Activated CD4-positive, CD25-positive, alpha-beta regulatory T cell treated with anti-CD3 and anti-CD28 coated beads, Interleukin-2, amount 50 U/mL, for 72 hours (primary cell): ENCODE measurements around the gene ANKRD40.
"Not testable (repeated sequence)": the region's sequence is repeated elsewhere in the genome, so short reads cannot be mapped to it uniquely, and the experiment has no call there.

Experiments
- DNase-seq: peaks from one replicate; pipeline ENCODE4 v3.0.0; 2021

Gene ANKRD40

DNA sequence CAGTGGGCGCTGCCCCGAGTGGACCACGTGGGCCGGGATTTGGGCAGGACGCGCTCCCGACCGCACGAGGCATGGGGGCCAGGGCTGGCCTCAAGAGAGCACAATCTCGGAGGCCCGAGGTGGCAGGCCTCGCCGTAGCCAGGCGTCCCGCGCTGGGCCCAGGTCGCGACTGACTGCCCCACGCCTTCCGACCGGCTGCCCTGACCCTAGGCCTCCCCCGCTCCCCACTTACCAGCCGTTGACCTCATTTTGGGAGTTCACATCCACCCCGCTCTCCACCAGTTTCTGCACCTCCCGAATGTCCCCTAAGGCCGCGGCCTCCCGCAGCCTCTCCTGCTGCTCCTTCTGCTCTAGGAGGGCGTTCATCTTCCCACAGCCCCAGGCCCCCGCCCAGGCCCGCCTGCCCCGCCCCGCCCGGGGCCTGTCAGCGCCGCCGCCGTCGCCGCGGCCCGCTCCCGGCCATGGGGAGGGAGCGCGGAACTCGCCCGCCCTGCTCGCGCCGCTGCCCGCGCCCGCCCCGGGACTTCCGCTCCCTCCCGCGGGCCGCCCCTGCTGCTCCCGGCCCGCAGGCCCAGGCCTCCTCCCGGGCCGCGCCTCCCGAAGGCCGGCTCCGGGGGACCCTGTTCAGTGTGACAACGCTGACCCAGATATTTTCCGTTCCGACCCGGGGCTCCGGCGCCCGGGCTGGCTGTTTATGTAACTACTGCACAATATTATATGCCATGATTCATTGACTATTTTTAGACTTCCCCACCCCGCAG, at the start of gene ANKRD40:
TSS of gene ANKRD40 (minus strand) at position 626 of the 761 bp plus-strand sequence. CDS start at position 366, 260 bp downstream.
- peak; percentile 87 for DNase-seq

GRCh38 chr17:50754521-50754920, 46.8 kb upstream of the ANKRD40 start:
- DNase-seq = no peak

DNA sequence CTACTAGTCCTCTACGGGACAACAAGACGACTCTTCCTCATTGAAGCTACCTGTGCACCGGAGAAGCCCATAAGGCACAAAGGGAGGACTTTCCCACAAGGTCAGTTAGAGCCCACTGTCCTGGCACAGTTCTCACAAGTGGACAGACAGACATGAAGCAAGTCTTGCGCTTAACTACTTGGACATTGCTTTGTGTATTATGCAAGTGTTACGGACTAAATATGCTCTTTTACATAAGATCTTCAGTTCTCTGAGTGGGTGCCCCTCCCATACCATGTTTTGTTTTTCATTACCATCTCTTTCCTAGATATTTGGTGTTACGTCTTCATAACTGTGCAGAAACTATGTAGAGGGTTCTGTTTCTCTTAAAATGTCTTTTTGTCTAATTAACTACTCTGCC, 41.5 kb upstream of the ANKRD40 start:
- DNase-seq = no peak

DNA sequence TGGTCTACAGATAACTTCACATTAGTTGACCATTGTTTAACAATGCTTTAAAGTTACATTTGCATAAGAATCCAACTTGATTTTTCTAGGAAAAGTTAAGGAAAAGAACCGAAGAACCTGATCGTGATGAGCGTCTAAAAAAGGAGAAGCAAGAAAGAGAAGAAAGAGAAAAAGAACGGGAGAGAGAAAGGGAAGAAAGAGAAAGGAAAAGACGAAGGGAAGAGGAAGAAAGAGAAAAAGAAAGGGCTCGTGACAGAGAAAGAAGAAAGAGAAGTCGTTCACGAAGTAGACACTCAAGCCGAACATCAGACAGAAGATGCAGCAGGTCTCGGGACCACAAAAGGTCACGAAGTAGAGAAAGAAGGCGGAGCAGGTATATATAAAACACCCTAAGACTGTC, 37.9 kb upstream of the ANKRD40 start:
- no peak for DNase-seq

- DNase-seq = no peak
These were observed 31.4 kb upstream of the ANKRD40 start for GRCh38 chr17:50739098-50739497.

- no peak for DNase-seq
These were observed 29.5 kb upstream of the ANKRD40 start for GRCh38 chr17:50737118-50737698.

DNA sequence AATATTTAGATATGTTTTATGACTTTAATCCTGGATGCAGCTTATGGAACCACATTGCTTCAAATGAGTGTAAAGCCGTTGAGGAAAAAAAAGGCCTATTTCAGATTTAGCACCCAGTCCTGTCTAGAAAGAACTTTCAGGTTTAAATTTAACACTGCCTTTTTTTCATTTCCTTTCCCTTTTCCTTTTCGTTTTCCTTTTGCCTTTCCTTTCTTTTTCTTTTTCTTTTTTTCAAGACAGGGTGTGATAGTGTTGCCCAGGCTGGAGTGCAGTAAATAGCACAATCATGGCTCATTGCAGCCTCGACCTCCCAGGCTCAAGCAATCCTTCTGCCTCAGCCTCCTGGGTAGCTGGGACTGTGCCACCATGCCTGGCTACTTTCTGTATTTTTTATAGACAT, 27.6 kb upstream of the ANKRD40 start:
- DNase-seq = no peak

DNA sequence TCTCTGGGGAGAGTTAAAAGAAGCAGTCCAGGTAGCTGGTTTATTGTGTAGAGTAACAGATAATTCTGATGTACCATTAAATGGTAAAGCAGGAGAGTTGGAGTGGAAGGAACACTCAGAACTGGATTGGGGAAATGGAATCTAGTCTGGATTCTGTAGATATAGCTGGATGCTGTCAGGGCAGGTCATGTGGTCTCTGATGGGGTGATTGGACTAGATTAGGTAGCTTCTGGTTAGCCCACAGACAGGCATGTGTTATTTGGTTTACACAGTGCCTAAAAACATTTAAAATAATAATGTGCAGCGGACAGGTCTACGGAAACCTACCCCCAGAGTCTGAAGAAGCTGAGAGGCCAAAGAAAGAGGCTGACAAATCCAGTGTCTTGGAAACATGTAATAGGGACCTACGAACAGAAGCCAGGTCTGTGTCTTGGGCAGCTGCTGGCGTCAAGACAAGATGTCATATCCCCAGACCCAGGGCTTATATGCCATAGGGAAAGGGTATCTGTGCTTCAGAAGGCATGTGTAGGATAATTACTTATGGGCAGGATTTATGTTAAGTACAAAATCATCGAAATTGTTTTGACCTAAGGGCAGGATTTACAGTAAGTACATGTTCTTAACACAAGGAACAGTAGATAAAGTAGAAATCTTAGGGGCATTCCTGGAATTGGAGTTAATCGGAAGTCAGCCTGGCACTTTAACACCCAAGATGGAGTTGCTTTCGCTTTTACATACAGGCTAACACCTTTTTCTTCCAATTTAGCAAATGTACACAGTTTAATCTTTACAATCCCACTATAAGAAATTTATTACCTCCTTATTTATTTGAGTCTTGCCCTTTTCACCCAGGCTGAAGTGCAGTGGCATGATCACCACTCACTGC, 24.1 kb upstream of the ANKRD40 start:
- DNase-seq = no peak

DNA sequence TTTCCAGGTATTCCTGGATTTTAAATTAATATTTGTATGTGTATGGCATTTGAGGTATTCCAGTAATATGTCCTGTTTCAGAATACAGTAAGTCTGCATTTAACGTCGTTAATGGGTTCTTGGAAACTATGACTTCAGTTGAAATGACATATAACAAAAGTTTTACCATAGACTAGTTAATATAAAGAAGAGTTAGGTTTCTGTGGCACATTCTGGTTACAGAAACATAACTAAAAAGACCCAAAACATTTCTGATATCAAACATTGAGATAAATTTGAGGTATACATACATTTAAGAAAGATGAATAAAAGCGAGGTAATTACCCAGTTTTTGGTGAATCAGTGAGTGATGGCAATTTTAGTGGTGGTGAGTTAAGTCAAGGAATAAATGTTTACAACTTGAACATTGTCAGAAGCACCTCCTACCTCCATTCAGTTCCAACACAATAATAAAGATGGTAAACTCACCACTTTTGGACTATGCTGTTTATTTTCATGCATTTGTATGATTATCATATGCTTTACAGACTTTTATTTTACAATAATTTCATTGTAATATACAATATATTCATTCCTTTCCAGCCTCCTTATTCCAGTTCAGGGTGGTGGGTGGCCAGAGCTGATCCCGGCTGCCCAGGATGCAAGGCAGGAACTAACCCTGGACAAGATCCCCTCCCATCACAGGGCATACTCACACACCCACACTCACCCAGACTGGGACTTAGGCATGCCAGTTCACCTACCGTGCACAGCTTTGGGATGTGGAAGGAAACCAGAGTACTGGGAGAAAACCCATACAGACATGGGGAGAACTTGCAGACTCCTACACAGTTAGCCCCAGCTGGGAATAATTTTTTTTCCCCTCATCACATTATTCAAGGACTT, 21.4 kb upstream of the ANKRD40 start:
- DNase-seq = no peak

DNA sequence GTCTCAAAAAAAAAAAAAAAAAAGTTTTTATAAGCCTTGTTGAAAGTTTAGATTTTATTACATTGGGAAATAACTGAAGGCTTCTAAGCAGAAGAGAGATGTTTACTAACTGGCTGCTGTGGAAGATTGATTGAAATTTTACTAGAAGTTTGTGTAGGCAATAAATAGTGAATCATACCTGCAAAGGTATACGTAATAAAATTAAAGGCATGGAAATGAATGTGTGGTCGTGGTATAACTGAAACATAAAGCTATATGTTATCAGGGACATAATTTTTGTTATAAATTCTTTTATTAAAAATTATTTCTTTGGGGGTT, 20.4 kb upstream of the ANKRD40 start:
- no peak for DNase-seq

DNA sequence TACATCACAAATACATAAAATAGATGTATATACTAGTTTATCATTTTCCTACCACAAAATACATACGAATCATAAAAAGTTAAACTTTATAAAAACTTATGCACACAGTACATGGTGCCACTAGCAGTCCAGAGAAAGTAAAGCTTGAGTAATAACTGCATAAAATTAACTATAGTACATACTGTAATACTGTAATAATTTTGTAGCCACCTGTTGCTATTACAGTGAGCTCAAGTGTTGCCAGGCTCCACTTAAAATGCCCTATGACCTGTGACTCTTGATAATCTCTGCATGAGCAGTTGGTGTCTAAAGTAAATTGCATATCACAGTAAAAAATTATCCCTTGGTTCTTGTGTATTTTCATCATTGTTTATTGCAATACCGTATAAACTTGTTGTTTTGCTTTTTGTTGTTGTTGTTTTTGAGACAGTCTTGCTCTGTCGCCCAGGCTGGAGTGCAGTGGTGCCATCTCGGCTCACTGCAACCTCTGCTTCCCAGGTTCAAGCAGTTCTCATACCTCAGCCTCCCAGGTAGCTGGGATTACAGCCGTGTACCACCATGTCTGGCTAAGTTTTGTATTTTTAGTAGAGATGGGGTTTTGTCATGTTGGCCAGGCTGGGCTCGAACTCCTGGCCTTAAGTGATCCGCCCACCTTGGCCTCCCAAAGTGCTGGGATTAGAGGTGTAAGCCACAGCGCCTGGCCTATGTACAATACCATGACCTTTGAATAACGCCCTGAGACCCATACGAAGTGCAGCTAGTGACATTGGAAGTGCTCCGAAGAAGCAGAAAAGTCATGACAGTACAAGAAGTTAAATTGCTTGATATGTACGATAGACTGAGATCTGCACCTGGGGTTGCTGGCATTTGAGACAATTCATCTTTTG, 18.3 kb upstream of the ANKRD40 start:
- no peak for DNase-seq

DNA sequence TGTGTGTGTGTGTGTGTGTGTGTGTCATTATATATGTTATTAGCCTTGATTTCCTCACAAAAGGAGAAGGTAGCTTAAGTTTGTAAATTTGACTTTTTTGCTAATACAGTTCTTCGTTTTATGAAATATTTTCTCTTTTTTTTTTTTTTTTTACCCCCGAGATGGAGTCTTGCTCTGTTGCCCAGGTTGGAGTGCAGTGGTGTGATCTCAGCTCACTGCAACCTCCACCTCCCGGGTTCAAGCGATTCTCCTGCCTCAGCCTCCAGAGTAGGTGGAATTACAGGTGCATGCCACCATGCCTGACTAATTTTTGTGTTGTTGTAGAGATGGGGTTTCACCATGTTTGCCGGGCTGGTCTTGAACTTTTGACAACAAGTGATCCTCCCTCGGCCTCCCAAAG, 16.9 kb upstream of the ANKRD40 start:
- DNase-seq = not testable (repeated sequence)

- no peak for DNase-seq
These were observed 15.0 kb upstream of the ANKRD40 start for GRCh38 chr17:50722746-50723145.

GRCh38 chr17:50721194-50722010, 13.7 kb upstream of the ANKRD40 start:
- DNase-seq = no peak

- no peak for DNase-seq
These were observed 12.4 kb upstream of the ANKRD40 start for GRCh38 chr17:50719924-50720794.

GRCh38 chr17:50719144-50719923, 11.6 kb upstream of the ANKRD40 start, which contains the start of gene LUC7L3:
TSS of gene LUC7L3 (plus strand) at chr17:50719603. CDS start at chr17:50719733, 130 bp downstream.
- peak; percentile 97 for DNase-seq

DNA sequence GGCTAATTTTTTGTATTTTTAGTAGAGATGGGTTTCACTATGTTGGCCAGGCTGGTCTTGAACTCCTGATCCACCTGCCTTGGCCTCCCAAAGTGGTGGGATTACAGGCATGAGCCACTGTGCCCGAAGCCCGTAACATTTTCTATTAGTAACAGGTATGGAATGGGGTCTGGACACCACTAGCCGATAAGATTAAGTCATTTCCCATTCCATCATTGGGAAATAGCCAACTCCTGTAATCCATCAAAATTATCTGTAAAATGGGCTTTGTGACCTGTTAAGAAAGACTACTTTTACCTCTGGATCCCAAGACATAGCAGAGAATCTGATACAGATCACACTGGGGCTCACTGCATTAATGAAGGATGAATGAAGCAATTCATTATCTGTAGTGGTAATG, 7.8 kb upstream of the ANKRD40 start:
- no peak for DNase-seq

GRCh38 chr17:50712641-50713040, 4.9 kb upstream of the ANKRD40 start:
- no peak for DNase-seq

DNA sequence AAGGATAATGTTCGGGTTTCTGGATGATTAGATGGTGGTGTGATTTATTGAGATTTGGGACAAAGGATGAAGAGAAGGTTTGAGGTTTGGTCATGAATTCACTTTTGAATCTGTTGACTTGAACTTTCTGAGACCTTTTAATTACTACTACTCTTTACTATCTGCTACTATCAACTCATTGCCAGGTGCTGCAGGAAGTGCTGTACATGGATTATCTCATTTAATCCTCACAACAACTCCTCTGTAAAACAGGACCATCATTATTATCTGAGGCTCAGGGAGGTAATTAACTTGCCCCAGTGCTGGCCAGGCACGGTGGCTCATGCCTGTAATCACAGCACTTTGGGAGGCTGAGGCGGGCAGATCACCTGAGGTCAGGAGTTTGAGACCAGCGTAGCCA, 2.9 kb upstream of the ANKRD40 start:
- no peak for DNase-seq
